GM21526 (cell line): ENCODE data around the gene ZGPAT.

Experiments
- ATAC-seq: cut with Tn5 transposase; IDR thresholded peaks from one replicate; pipeline ENCODE4 v1.9.1; 2021; ENCODE audit warnings: moderate library complexity; ENCODE audit not compliant: unreplicated experiment, low FRiP score

Gene ZGPAT

GRCh38 chr20:63732118-63733095 lies 24.6 kb downstream of the ZGPAT start:
- ATAC-seq: no peak

GRCh38 chr20:63733117-63733516 lies 25.3 kb downstream of the ZGPAT start:
- ATAC-seq: no peak

GRCh38 chr20:63733579-63734081 lies 25.8 kb downstream of the ZGPAT start:
- no peak for ATAC-seq

- ATAC-seq: no peak
These were observed 26.5 kb downstream of the ZGPAT start for GRCh38 chr20:63734111-63734945.

GRCh38 chr20:63734946-63735858 lies 27.4 kb downstream of the ZGPAT start:
- ATAC-seq: no peak

- no peak for ATAC-seq
These were observed 28.2 kb downstream of the ZGPAT start, which contains the start of gene LIME1 for GRCh38 chr20:63735859-63736718. Gene LIME1 (plus strand): TSS chr20:63736664. CDS start chr20:63737550, 886 bp downstream.

GRCh38 chr20:63736893-63737694 lies 29.3 kb downstream of the ZGPAT start:
- no peak for ATAC-seq

GRCh38 chr20:63737695-63737944 lies 29.8 kb downstream of the ZGPAT start:
- ATAC-seq: no peak

- ATAC-seq: no peak
These were observed 30.3 kb downstream of the ZGPAT start for GRCh38 chr20:63737945-63738686.

GRCh38 chr20:63738687-63739129 lies 30.9 kb downstream of the ZGPAT start:
- no peak for ATAC-seq

GRCh38 chr20:63739130-63740069 lies 31.6 kb downstream of the ZGPAT start, which contains the start of gene SLC2A4RG:
Gene SLC2A4RG (plus strand): TSS chr20:63739776. CDS start chr20:63739913, 137 bp downstream.
- ATAC-seq: no peak

GRCh38 chr20:63740070-63740626 lies 32.3 kb downstream of the ZGPAT start:
- ATAC-seq: no peak

- ATAC-seq: no peak
These were observed 33.0 kb downstream of the ZGPAT start for GRCh38 chr20:63740627-63741353.

GRCh38 chr20:63741354-63741675 lies 33.5 kb downstream of the ZGPAT start:
- ATAC-seq: no peak

- ATAC-seq: no peak
These were observed 34.0 kb downstream of the ZGPAT start for GRCh38 chr20:63741676-63742380.
